GM18951 (cell line): ENCODE results near the gene DMBX1.

Source experiments
- POLR2A ChIP-seq: IDR thresholded peaks from 4 replicates; pipeline ENCODE4 v1.6.1; 2011; ENCODE audit warnings: mild to moderate bottlenecking; ENCODE audit not compliant: insufficient read length, insufficient read depth; ENCODE audit errors: extremely low read depth
- in situ Hi-C: fragments of 300-500 bp; cut with MboI; formaldehyde crosslinking; loops from one replicate; pipeline ENCODE4 v1.12.0; 2022; ENCODE audit warnings: low sequenced_read_pairs, mixed read lengths, inconsistent platforms; ENCODE audit not compliant: unreplicated experiment

Gene DMBX1

GRCh38 chr1:46510341-46510997 is 20.8 kb downstream of the DMBX1 start:
- in situ Hi-C loops: no loop called here
- TF ChIP-seq POLR2A: no peak

- in situ Hi-C loops: no loop called here
- no peak for TF ChIP-seq POLR2A
These were observed 21.3 kb downstream of the DMBX1 start for GRCh38 chr1:46510998-46511365.

DNA sequence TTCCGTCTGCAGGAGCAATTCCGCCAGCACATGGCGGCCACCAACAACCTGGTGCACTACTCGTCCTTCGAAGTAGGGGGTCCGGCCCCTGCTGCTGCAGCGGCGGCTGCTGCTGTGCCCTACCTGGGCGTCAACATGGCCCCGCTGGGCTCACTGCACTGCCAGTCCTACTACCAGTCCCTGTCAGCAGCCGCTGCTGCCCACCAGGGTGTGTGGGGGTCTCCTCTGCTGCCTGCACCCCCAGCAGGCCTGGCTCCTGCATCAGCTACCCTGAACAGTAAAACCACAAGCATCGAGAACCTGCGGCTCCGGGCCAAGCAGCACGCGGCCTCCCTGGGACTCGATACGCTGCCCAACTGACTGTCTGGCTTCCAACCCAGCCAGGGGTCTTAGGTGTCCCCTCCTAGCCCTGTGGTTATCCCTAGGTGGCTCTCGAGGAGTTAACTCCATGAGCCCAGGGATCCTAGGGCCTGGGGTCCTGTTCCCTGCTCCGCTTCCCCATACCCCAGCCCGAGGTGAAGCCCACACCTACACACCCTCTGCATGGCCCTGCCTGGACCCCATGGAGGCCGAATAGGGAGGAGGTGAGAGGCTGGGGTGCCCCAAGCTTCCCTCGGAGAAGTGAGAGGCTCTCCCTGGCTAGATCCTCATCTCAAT is 22.6 kb downstream of the DMBX1 start:
- in situ Hi-C loops: no loop called here
- no peak for TF ChIP-seq POLR2A

DNA sequence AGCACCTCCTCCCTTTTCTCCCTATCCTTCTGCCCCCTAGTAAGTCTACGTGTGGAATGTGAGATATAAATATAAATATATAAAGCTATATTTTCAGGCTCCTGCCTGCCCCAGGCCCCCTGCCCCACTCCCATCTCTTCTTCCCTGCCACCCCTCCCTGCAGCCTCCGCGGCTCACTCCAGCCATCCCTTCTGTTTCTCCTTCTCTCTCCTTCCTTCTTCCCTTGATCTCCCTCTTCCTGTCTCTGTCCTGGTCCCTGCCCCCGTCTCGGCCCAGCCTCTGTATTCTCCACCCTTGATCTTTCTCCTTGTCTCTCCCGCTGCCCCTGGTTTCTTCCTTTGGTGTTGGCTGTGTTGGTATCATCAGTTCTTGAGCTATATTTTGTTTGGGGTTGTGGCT is 23.2 kb downstream of the DMBX1 start:
- in situ Hi-C loops: no loop called here
- TF ChIP-seq POLR2A: no peak

DNA sequence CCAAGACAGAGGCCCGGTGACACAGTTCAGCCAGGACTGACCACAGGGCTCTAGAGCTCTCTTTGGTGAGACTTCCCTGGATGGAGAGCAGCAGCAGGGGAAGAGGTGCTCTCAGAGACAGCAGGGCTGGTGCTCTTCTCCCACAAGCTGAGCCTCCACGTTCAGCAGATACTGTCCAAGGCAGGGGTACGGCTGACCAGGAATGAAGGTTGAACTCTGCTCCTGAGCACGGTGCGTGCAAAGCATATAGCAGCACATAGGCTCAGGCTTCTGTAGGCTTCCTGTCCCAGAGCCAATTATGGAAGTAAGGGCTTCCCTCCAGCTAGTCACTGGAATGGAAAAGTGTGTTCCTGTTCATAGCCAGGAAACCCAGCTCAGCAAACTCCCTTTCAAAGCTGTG is 23.9 kb downstream of the DMBX1 start:
- no peak for TF ChIP-seq POLR2A
- in situ Hi-C loops: no loop called here

- in situ Hi-C loops: no loop called here
- TF ChIP-seq POLR2A: no peak
These were observed 25.9 kb downstream of the DMBX1 start for GRCh38 chr1:46515576-46515975.

- TF ChIP-seq POLR2A: no peak
- in situ Hi-C loops: no loop called here
These were observed 26.7 kb downstream of the DMBX1 start for GRCh38 chr1:46516200-46516950.

DNA sequence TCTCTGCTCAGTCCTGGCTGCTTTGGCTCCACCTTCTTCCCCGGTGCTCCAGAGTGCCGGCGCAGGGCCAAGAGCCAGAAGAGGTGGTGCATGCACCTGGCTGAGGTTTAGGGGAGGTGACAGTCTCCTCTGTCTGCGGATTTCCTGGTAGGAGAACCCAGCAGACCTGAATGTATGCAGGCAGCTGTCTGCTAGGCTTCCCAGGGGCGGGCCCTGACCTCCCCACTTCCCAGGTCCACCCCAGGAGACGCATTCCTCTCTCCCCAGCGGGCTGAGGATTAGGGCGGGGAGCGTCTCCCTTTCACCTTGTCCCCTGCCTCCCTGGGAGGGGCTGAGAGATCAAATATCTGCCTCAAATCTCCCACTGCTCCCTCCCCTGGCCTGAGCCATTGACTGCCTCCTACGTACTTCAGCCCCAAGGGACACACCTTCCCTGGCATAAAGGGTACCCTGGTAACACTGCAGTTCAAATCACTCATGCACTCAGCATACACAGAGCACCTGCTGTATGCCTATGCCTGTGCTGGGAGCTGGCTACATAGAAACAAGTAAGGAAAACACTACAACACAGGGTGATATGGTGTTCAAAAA is 27.5 kb downstream of the DMBX1 start:
- TF ChIP-seq POLR2A: no peak
- in situ Hi-C loops: no loop called here

DNA sequence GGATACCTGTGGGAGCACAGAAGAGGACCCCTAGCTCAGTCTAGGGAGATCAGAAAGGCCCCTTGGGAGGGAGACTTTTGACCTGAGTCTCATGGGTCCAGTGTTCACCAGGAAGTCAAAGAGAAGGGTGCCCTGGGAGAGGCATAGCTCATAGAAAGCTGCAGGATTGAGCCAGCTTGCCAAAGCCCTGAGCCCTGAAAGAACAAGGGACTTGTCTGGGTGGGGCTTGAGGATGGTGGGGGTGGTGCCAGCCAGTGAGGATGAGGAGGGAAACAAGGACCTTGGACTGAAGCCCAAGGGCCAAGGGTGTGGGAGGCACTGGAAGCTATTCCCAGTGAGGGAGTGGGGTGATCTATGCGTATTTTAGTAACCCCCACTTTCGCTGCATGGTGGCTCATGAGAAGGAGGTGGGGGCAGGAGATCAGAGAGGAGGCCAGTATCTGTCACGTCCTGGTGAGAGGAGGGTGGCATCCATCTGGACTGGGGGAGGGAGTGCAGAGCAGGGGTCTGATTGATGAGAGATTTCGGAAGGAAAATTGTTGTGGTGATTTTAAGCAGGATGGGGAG is 28.4 kb downstream of the DMBX1 start:
- in situ Hi-C loops: no loop called here
- TF ChIP-seq POLR2A: no peak

GRCh38 chr1:46519209-46519608 is 29.6 kb downstream of the DMBX1 start:
- in situ Hi-C loops: no loop called here
- no peak for TF ChIP-seq POLR2A

DNA sequence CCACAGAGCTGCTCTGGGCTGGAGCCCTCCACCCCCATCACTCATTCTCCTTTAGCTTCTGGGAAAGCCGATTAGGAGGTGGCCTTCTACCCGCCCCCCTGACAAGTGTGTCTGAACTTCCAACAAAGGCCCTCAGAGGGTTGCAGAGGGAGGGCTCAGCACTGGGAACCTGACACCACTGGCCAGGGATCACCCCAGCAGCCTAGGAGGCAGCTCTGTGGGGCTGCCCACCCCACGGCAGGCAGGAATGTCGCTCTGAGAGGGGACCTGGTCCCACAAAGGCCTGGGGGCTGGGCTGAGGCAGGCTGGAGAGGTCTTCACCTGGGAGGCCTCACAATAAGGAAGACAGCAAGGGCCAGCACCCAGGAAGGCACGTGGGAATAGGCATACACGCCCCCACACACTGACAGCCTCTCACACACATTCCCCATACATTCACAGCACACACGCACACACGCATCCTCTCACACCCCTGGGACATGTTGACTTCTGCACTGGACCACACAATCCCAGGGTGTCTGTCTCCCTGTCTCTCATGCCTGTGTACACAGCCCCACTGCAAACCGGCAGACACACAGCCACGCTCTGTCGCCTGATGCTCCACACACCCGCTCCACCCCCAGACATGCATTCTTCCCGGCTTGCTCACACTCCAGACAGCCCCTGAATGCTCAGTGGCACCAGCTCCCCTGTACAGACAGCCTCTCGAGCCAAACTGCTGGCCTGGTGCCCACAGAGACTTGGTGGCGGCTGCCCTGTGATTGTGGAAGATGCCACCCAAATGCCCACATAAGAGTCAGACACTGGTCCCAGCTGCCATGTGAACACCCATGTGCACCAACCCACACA is 30.7 kb downstream of the DMBX1 start:
- in situ Hi-C loops: loop anchor here (10.0 kb wide), 2 partner anchors 45 to 75 kb away; no protein-coding TSS in a partner anchor
- no peak for TF ChIP-seq POLR2A

GRCh38 chr1:46521414-46521813 is 31.8 kb downstream of the DMBX1 start:
- no peak for TF ChIP-seq POLR2A
- in situ Hi-C loops: loop anchor here (10.0 kb wide), 2 partner anchors 47 to 77 kb away; no protein-coding TSS in a partner anchor
